Breast epithelium (tissue), 4 donors: ENCODE measurements around the gene CAB39. TPM values are rescaled to one million over a fixed set of nuclear protein-coding genes. Genes with fewer than 3 reads are reported as not detected.

ENCODE experiments used
- DNase-seq, 2 donors: peaks; one replicate each; pipeline ENCODE4 v3.0.0-alpha.2; 2019; ENCODE audit warnings: low spot score in 2 of 2
- H3K27ac ChIP-seq, 2 donors: fragments of 200-600 bp; sonication (generic) in 1 of 2; one replicate each; pipeline ENCODE4 v1.5.1; 2016 to 2019; ENCODE audit warnings: mild to moderate bottlenecking in 1 of 2
- H3K27me3 ChIP-seq, 2 donors: fragments of 200-600 bp; sonication (generic) in 1 of 2; one replicate each; pipeline versions ENCODE4 v1.5.1 to v1.6.0; 2017 to 2019; ENCODE audit warnings: control low read depth in 1 of 2, mild to moderate bottlenecking in 1 of 2
- H3K36me3 ChIP-seq: fragments of 200-600 bp; one replicate; pipeline ENCODE4 v1.5.1; 2019
- H3K4me1 ChIP-seq, 2 donors: fragments of 200-600 bp; sonication (generic); one replicate each; pipeline ENCODE4 v1.5.1; 2016 to 2019; ENCODE audit warnings: control low read depth in 1 of 2
- H3K4me3 ChIP-seq, 3 donors: fragments of 200-600 bp; sonication (generic); 1 replicate in 2 of 3; 2 replicates in 1 of 3; pipeline ENCODE4 v1.5.1; 2016 to 2019; ENCODE audit warnings: mild to moderate bottlenecking in 3 of 3, moderate library complexity in 2 of 3
- H3K9me3 ChIP-seq, 2 donors: fragments of 200-600 bp; sonication (generic) in 1 of 2; one replicate each; pipeline ENCODE4 v1.5.1; 2016 to 2019; ENCODE audit warnings: control low read depth in 1 of 2
- POLR2A ChIP-seq: fragments of 450-650 bp; IDR thresholded peaks from one replicate; pipeline ENCODE4 v1.6.1; 2016; ENCODE audit warnings: antibody characterized with exemption, mild to moderate bottlenecking, moderate library complexity
- POLR2AphosphoS5 ChIP-seq, 3 donors: sonication (generic); formaldehyde crosslinking; IDR thresholded peaks; one replicate each; pipeline ENCODE4 v1.6.1; 2017; ENCODE audit warnings: antibody characterized with exemption in 3 of 3
- intact Hi-C: fragments of 100-400 bp; cut with DNase I; formaldehyde crosslinking; loops from one replicate; pipeline ENCODE4 v1.15.1; 2023; ENCODE audit warnings: low total_unique reads
- total RNA-seq, 3 donors: library from RNA; depleted of rRNA; stranded (reverse); fragments of >200 nt; gene quantifications; one replicate each; pipeline ENCODE4 v1.1.0, GENCODE V29; 2016
- TF ChIP-seq, protein P1 (sequence below), 3 donors: fragments of 450-650 bp; IDR thresholded peaks; one replicate each; pipeline ENCODE4 v1.5.1; 2016 to 2017; ENCODE audit warnings: antibody characterized with exemption in 3 of 3, mild to moderate bottlenecking in 3 of 3, moderate library complexity in 3 of 3

The CAB39 gene
- total RNA-seq, 3 donors from 2014 or later, result 79.0 to 85.9 (median 83.4) TPM

- no peaks in the 10 kb centered on the region for H3K27me3 ChIP-seq
- TF ChIP-seq, protein P1, sequence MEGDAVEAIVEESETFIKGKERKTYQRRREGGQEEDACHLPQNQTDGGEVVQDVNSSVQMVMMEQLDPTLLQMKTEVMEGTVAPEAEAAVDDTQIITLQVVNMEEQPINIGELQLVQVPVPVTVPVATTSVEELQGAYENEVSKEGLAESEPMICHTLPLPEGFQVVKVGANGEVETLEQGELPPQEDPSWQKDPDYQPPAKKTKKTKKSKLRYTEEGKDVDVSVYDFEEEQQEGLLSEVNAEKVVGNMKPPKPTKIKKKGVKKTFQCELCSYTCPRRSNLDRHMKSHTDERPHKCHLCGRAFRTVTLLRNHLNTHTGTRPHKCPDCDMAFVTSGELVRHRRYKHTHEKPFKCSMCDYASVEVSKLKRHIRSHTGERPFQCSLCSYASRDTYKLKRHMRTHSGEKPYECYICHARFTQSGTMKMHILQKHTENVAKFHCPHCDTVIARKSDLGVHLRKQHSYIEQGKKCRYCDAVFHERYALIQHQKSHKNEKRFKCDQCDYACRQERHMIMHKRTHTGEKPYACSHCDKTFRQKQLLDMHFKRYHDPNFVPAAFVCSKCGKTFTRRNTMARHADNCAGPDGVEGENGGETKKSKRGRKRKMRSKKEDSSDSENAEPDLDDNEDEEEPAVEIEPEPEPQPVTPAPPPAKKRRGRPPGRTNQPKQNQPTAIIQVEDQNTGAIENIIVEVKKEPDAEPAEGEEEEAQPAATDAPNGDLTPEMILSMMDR (IDR thresholded peaks at IDR 0.05), result no peak
- TF ChIP-seq POLR2AphosphoS5 (IDR thresholded peaks at IDR 0.05) (no peak), POLR2A (no peak)
- DNase-seq, result no peak
- H3K36me3 ChIP-seq, result no peaks in the 10 kb centered on the region
- H3K9me3 ChIP-seq, result no peaks in the 10 kb centered on the region
- H3K4me3 ChIP-seq, result no peak overlapping the region
- intact Hi-C loops, result no loop called here
- H3K27ac ChIP-seq, result no peak overlapping the region
- H3K4me1 ChIP-seq, result no peaks in the 10 kb centered on the region
These were observed 65.9 kb downstream of the CAB39 start for GRCh38 chr2:230778350-230779063.

GRCh38 chr2:230779126-230779525 is 66.5 kb downstream of the CAB39 start:
- no peaks in the 10 kb centered on the region for H3K4me1 ChIP-seq
- TF ChIP-seq, protein P1 (IDR thresholded peaks at IDR 0.05), result no peak
- TF ChIP-seq POLR2AphosphoS5 (IDR thresholded peaks at IDR 0.05) (no peak), POLR2A (no peak)
- intact Hi-C loops, result no loop called here
- no peaks in the 10 kb centered on the region for H3K36me3 ChIP-seq
- no peaks in the 10 kb centered on the region for H3K27me3 ChIP-seq
- DNase-seq, result no peak
- no peaks in the 10 kb centered on the region for H3K9me3 ChIP-seq
- H3K4me3 ChIP-seq, result no peak overlapping the region
- H3K27ac ChIP-seq, result no peak overlapping the region

GRCh38 chr2:230779607-230780006 is 67.0 kb downstream of the CAB39 start:
- Histone ChIP-seq H3K36me3 (no peaks in the 10 kb centered on the region), H3K4me1 (no peaks in the 10 kb centered on the region), H3K4me3 (no peak overlapping the region), H3K9me3 (no peaks in the 10 kb centered on the region), H3K27me3 (no peaks in the 10 kb centered on the region), H3K27ac (no peak overlapping the region)
- TF ChIP-seq POLR2A, result no peak
- no peak for TF ChIP-seq POLR2AphosphoS5 (IDR thresholded peaks at IDR 0.05)
- TF ChIP-seq, protein P1 (IDR thresholded peaks at IDR 0.05), result no peak
- intact Hi-C loops, result no loop called here
- no peak for DNase-seq

DNA sequence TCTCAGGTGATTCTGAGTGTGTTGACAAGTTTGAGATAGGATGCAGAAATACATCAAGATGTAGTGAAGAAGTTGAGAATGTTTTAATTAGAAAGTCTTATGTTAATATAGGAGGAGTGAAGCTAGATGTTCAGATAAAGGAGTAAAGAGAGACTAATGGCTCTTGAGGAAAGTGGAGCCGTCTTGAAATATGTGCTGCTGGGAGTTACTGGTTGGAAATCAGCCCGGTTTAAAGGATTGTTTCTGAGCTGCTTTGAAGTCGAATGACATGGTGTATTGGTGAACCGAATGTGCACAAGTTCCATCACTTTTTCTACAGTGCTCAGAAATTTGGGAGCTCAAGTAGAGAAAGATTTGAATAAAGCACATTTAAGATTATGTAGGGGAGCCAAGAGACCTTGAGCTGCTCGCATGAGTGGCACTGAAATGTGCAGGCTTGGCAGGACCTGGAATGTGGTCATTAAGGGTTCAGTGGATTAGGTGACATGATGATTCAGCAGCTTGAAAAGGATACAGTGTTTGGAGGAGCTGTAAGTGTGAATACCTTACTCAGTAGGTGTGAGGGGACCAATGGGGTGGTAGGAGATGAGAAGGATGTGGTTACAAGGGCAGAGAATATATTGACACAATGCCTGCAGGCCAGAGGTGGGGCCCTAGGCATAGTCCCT is 68.6 kb downstream of the CAB39 start:
- no peak for DNase-seq

More for the DNA sequence above, 68.6 kb downstream of the CAB39 start:
- Histone ChIP-seq H3K4me3 (no peak overlapping the region), H3K36me3 (no peaks in the 10 kb centered on the region), H3K9me3 (no peaks in the 10 kb centered on the region), H3K4me1 (no peaks in the 10 kb centered on the region), H3K27ac (no peak overlapping the region), H3K27me3 (no peaks in the 10 kb centered on the region)
- TF ChIP-seq, protein P1 (IDR thresholded peaks at IDR 0.05), result no peak
- TF ChIP-seq POLR2AphosphoS5 (IDR thresholded peaks at IDR 0.05) (no peak), POLR2A (no peak)
- intact Hi-C loops, result no loop called here
